ENCODE results near the gene KAT2B.

KAT2B gene

DNA sequence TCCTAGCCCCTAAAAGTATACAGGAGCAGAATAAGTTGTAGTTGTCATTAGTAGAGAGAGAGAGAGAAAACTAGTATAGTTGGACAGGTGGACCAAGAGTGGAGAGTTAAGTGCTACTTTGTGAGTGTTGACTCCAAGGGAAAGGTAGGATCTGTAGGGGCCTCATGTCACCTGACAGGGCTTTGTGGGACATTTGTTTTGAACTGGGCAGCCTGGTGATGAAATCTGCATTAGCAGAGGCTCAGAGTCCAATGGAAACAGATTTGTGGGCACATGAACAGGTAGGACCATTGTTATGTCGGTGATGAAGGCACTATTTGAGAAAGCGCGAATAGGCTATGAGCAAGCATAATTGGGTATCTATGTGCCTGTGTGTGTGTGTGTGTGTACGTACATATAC lies 102.3 kb downstream of the KAT2B start:
- TF ChIP-seq, protein P1, sequence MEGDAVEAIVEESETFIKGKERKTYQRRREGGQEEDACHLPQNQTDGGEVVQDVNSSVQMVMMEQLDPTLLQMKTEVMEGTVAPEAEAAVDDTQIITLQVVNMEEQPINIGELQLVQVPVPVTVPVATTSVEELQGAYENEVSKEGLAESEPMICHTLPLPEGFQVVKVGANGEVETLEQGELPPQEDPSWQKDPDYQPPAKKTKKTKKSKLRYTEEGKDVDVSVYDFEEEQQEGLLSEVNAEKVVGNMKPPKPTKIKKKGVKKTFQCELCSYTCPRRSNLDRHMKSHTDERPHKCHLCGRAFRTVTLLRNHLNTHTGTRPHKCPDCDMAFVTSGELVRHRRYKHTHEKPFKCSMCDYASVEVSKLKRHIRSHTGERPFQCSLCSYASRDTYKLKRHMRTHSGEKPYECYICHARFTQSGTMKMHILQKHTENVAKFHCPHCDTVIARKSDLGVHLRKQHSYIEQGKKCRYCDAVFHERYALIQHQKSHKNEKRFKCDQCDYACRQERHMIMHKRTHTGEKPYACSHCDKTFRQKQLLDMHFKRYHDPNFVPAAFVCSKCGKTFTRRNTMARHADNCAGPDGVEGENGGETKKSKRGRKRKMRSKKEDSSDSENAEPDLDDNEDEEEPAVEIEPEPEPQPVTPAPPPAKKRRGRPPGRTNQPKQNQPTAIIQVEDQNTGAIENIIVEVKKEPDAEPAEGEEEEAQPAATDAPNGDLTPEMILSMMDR (IDR thresholded peaks at IDR 0.05) = no peak
- no peak for TF ChIP-seq ZFX (IDR thresholded peaks at IDR 0.05; ENCODE audit: borderline replicate concordance)
- no peak overlapping the region for H3K27ac ChIP-seq

GRCh38 chr3:20143519-20143918 lies 103.3 kb downstream of the KAT2B start:
- TF ChIP-seq ZFX (IDR thresholded peaks at IDR 0.05; ENCODE audit: borderline replicate concordance) = no peak
- TF ChIP-seq, protein P1 (IDR thresholded peaks at IDR 0.05) = no peak
- no peak overlapping the region for H3K27ac ChIP-seq

DNA sequence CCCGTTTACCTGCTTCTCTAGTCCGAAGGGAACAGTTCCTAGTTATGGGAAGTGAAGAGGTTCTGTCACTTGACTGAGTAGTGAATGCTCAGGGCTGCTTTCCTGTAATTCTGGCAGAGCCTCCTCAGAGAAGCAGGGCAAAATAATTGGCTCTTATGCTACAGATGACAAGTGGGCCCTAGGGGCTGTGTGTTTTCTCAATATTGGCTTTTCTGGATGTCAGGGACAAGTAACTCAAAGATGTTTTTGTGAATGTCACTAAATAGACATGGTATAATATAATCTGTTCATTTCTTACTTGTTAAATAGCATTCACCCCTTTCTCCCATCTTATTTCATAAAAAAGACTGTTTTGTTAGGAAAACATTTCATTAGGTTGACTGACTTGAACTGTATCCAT lies 105.6 kb downstream of the KAT2B start:
- no peak for TF ChIP-seq ZFX (IDR thresholded peaks at IDR 0.05; ENCODE audit: borderline replicate concordance)
- TF ChIP-seq, protein P1 (IDR thresholded peaks at IDR 0.05) = no peak
- no peak overlapping the region for H3K27ac ChIP-seq

DNA sequence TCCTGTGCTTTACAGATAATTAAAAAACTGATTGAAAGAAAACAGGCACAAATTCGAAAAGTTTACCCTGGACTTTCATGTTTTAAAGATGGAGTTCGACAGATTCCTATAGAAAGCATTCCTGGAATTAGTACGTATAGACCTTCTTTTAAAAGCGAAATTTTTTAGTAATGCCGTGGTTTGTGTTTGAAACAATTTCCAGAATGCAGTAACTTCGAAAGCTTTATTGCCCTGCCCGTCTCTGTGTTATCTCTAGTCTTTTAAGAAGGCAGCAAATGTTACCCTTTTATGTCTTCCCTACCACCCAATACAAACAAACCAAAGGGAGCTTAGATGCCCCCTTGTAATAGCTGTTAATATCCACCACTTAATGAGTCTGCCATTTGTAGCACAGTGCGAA lies 106.1 kb downstream of the KAT2B start:
- TF ChIP-seq ZFX (IDR thresholded peaks at IDR 0.05; ENCODE audit: borderline replicate concordance) = no peak
- TF ChIP-seq, protein P1 (IDR thresholded peaks at IDR 0.05) = no peak
- no peak overlapping the region for H3K27ac ChIP-seq

- TF ChIP-seq, protein P1 (IDR thresholded peaks at IDR 0.05) = no peak
- TF ChIP-seq ZFX (IDR thresholded peaks at IDR 0.05; ENCODE audit: borderline replicate concordance) = no peak
- H3K27ac ChIP-seq = no peak overlapping the region
Observed at GRCh38 chr3:20147361-20147760, 107.1 kb downstream of the KAT2B start.

GRCh38 chr3:20148466-20148865 lies 108.2 kb downstream of the KAT2B start:
- TF ChIP-seq ZFX (IDR thresholded peaks at IDR 0.05; ENCODE audit: borderline replicate concordance) = no peak
- TF ChIP-seq, protein P1 (IDR thresholded peaks at IDR 0.05) = no peak
- H3K27ac ChIP-seq = no peak overlapping the region

GRCh38 chr3:20154078-20154477 lies 113.8 kb downstream of the KAT2B start:
- no peak overlapping the region for H3K27ac ChIP-seq
- TF ChIP-seq ZFX (IDR thresholded peaks at IDR 0.05; ENCODE audit: borderline replicate concordance) = no peak
- TF ChIP-seq, protein P1 (IDR thresholded peaks at IDR 0.05) = no peak
